ENCODE measurements around the gene DCUN1D3.

DNA sequence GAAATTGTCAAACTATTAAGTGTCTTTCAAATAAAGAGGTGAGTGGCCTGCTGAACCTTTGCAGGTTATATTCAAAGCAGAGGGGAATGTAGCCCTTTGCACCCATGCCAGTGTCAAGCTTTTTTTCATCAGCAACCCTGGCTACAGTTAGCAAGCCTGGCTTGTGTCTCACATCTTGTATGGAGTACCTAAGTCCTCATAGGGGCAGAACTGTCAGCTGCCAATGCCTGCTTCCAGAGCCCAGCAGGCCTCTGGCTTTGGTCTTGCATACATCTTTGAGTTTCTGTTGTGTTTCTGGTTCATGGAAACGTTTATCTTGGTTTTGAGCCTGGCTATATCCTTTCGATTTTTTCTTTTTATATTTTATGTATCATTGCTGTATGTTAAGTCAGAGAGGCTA, 67.1 kb downstream of the DCUN1D3 start:
- TF ChIP-seq SNAI2 (CRISPR knock-in tag; IDR thresholded peaks at IDR 0.05) (no peak), ZNF565 (CRISPR knock-in tag; conservative IDR thresholded peaks at IDR 0.05; ENCODE audit: low read depth) (no peak)

All from SK-N-SH treated with all-trans-retinoic acid at 6 μM for 48 hours (cell line).